Nasal cavity respiratory epithelium epithelial cell of viscerocranial mucosa (primary cell): ENCODE data around the gene CES4A. TPM values are rescaled to one million over a fixed set of nuclear protein-coding genes. Genes with fewer than 3 reads are reported as not detected.

ENCODE experiments used
- total RNA-seq: library from RNA; depleted of rRNA; stranded (reverse); fragments of >200 nt; gene quantifications from 2 replicates; pipeline ENCODE4 v1.2.3, GENCODE V29; 2014

CES4A gene
- total RNA-seq: 1.4 and 2.0 TPM in 2 replicates

DNA sequence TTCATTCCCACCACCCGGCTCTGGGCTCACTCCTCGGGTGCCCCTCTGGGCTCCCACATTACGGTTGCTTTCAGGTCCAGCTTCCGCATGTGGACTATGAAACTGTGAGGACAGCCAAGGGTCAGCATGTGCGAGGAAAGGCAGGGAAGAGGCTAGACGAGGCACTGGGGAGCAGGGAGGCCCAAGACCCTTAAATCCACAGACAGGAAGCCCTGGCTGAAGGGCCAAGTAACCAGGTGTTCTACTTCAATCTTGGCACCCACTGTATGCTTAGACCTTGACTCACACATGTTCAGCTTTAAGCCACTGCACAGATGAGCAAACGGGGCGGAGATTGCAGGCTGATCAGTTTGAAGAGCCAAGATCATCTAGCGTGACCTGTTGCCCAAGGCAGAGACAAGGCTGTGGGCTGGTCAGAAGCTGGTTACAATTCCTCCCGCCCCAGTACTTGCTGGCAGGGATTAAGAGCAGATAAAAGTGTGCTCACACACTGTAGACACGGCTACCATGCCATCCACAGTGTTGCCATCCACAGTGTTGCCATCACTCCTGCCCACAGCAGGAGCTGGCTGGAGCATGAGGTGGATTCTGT lies at the start of gene CES4A:
TSS of gene CES4A (plus strand) at position 393 of the 592 bp plus-strand sequence. CDS start at position 577, 184 bp downstream.

DNA sequence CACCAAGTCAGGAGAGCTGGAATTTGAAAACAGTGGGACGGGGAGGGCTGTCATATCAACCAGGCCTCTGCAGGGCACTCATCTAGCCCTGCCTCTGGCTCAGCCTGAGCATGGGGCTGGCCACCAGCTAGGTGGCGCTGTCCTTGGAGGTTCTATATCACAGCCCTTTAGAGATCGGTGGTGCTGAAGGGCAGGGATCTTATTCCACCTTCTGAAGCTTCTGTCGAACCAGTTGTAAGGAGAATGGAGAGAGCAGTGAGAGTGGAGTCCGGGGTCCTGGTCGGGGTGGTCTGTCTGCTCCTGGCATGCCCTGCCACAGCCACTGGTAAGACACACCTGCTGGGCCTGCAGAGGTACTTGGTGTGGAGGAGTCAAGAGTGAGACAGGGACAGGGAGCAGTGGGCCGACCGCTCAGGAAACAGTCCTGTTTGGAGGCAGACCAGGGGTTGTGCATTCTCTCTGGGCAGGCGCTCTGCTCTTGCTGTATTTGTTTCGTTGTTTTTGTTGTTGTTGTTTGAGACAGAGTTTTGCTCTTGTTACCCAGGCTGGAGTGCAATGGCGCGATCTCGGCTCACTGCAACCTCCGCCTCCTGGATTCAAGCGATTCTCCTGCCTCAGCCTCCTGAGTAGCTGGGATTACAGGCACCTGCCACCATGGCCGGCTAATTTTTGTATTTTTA lies 27.2 kb upstream of the CES4A start, which contains the start of gene CES3:
TSS of gene CES3 (plus strand) at position 202 of the 680 bp plus-strand sequence. CDS start at position 244, 42 bp downstream.

DNA sequence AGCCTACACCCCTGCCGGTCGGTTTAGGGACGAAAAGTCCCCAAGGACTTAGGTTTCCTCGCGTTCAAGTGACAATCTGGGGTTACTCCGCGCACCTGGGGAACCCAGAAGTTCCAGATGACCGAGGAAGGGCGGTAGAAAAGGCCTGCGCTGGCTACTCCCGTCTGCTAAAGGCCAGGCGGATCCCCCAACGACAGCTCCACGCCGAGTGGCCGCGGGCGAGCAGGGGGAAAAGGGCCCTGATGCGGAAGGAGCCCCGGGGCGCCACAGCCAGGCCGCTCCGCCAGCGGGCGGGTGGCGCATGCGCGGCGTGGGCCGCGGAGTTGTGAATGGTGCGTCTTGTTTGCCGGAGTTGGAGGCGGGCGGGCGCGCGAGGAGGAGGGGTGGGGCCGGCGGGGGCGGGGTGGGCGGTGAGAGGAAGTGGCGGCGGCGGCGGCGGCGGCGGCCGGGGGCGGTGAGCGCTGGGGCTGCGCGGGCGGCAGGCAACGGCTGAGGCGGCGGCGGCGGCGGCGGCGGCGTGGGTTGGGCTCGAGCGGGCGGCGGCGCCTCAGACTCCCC lies 40.4 kb downstream of the CES4A start, which contains the start of gene CBFB:
TSS of gene CBFB (plus strand) at position 454 of the 558 bp plus-strand sequence. CDS start 259 bp downstream, outside the sequence.

Other genes with a start within 250 kb of the CES4A start
- 94.0 and 102 TPM in 2 replicates for gene DYNC1LI2, start 237.0 kb upstream of the CES4A start, total RNA-seq
- gene TERB1, start 187.0 kb upstream of the CES4A start, total RNA-seq: under 0.01 and 0.14 TPM in 2 replicates
- 64.6 and 77.6 TPM in 2 replicates for gene NAE1, start 157.6 kb upstream of the CES4A start, total RNA-seq
- gene CA7, start 144.2 kb upstream of the CES4A start, total RNA-seq: not detected in 2 replicates
- gene PDP2, start 108.1 kb upstream of the CES4A start, total RNA-seq: 13.3 and 17.0 TPM in 2 replicates
- 0.07 and 1.0 TPM in 2 replicates for gene CDH16, start 69.7 kb upstream of the CES4A start, total RNA-seq
- gene RRAD, start 63.1 kb upstream of the CES4A start, total RNA-seq: 3.1 and 35.2 TPM in 2 replicates
- 97.0 and 215 TPM in 2 replicates for gene CIAO2B, start 54.2 kb upstream of the CES4A start, total RNA-seq
- 41.4 and 130 TPM in 2 replicates for gene CES2, start 53.1 kb upstream of the CES4A start, total RNA-seq
- gene CES3, start 27.3 kb upstream of the CES4A start, total RNA-seq: 1.4 TPM in 2 replicates
- gene CBFB, start 40.6 kb downstream of the CES4A start, total RNA-seq: 86.8 and 120 TPM in 2 replicates
- 16.1 and 30.3 TPM in 2 replicates for gene PHAF1, start 121.4 kb downstream of the CES4A start, total RNA-seq
- gene B3GNT9, start 162.4 kb downstream of the CES4A start, total RNA-seq: 9.6 and 11.5 TPM in 2 replicates
- 20.1 and 22.2 TPM in 2 replicates for gene TRADD, start 171.3 kb downstream of the CES4A start, total RNA-seq
- 3.8 and 7.2 TPM in 2 replicates for gene FBXL8, start 171.4 kb downstream of the CES4A start, total RNA-seq
- 2.4 and 8.4 TPM in 2 replicates for gene HSF4, start 176.2 kb downstream of the CES4A start, total RNA-seq
- gene NOL3, start 181.9 kb downstream of the CES4A start, total RNA-seq: 16.7 and 22.5 TPM in 2 replicates
- 3.8 and 8.4 TPM in 2 replicates for gene MATCAP1, start 195.4 kb downstream of the CES4A start, total RNA-seq
- not detected in 2 replicates for gene EXOC3L1, start 201.5 kb downstream of the CES4A start, total RNA-seq
- gene E2F4, start 203.6 kb downstream of the CES4A start, total RNA-seq: 49.9 and 66.8 TPM in 2 replicates
- gene ELMO3, start 210.5 kb downstream of the CES4A start, total RNA-seq: 21.9 and 25.2 TPM in 2 replicates
- gene TMEM208, start 238.5 kb downstream of the CES4A start, total RNA-seq: 21.4 and 40.7 TPM in 2 replicates